Breast epithelium (tissue), 4 donors: ENCODE data around the gene ARNT2. TPM values are rescaled to one million over a fixed set of nuclear protein-coding genes. Genes with fewer than 3 reads are reported as not detected.

Experiments used
- DNase-seq, 2 donors: peaks; one replicate each; pipeline ENCODE4 v3.0.0-alpha.2; 2019; ENCODE audit warnings: low spot score in 2 of 2
- H3K27ac ChIP-seq, 2 donors: fragments of 200-600 bp; sonication (generic) in 1 of 2; one replicate each; pipeline ENCODE4 v1.5.1; 2016 to 2019; ENCODE audit warnings: mild to moderate bottlenecking in 1 of 2
- H3K27me3 ChIP-seq, 2 donors: fragments of 200-600 bp; sonication (generic) in 1 of 2; one replicate each; pipeline versions ENCODE4 v1.5.1 to v1.6.0; 2017 to 2019; ENCODE audit warnings: control low read depth in 1 of 2, mild to moderate bottlenecking in 1 of 2
- H3K36me3 ChIP-seq: fragments of 200-600 bp; one replicate; pipeline ENCODE4 v1.5.1; 2019
- H3K4me1 ChIP-seq, 2 donors: fragments of 200-600 bp; sonication (generic); one replicate each; pipeline ENCODE4 v1.5.1; 2016 to 2019; ENCODE audit warnings: control low read depth in 1 of 2
- H3K4me3 ChIP-seq, 3 donors: fragments of 200-600 bp; sonication (generic); 1 replicate in 2 of 3; 2 replicates in 1 of 3; pipeline ENCODE4 v1.5.1; 2016 to 2019; ENCODE audit warnings: mild to moderate bottlenecking in 3 of 3, moderate library complexity in 2 of 3
- H3K9me3 ChIP-seq, 2 donors: fragments of 200-600 bp; sonication (generic) in 1 of 2; one replicate each; pipeline ENCODE4 v1.5.1; 2016 to 2019; ENCODE audit warnings: control low read depth in 1 of 2
- POLR2A ChIP-seq: fragments of 450-650 bp; IDR thresholded peaks from one replicate; pipeline ENCODE4 v1.6.1; 2016; ENCODE audit warnings: antibody characterized with exemption, mild to moderate bottlenecking, moderate library complexity
- POLR2AphosphoS5 ChIP-seq, 3 donors: sonication (generic); formaldehyde crosslinking; IDR thresholded peaks; one replicate each; pipeline ENCODE4 v1.6.1; 2017; ENCODE audit warnings: antibody characterized with exemption in 3 of 3
- intact Hi-C: fragments of 100-400 bp; cut with DNase I; formaldehyde crosslinking; loops from one replicate; pipeline ENCODE4 v1.15.1; 2023; ENCODE audit warnings: low total_unique reads
- total RNA-seq, 3 donors: library from RNA; depleted of rRNA; stranded (reverse); fragments of >200 nt; gene quantifications; one replicate each; pipeline ENCODE4 v1.1.0, GENCODE V29; 2016
- TF ChIP-seq, protein P1 (sequence below), 3 donors: fragments of 450-650 bp; IDR thresholded peaks; one replicate each; pipeline ENCODE4 v1.5.1; 2016 to 2017; ENCODE audit warnings: antibody characterized with exemption in 3 of 3, mild to moderate bottlenecking in 3 of 3, moderate library complexity in 3 of 3

The ARNT2 gene
- total RNA-seq, 3 donors from 2014 or later = 5.9 to 8.5 (median 7.0) TPM

DNA sequence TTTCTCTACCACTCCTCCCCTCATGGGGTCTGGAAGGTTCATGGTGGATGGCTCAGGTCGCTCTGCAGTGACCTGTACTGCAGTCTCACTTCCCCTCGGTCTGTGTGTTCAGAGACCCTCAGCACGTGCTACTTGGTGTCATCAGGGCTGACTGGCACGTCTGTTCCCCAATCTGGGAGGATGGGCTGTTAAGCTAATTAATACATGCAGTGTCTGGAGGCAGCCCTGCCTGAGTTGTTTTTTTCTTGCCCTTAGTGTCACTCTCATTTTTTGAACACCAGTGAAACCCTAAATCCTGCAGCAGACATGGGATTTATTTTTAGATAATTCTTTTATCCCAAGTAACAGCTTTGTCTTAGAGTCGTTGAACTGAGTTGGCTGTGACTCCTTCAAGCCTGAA is 64.6 kb downstream of the ARNT2 start:
- no peak for DNase-seq
- no peak overlapping the region for H3K4me3 ChIP-seq
- intact Hi-C loops = no loop called here
- no peaks in the 10 kb centered on the region for H3K9me3 ChIP-seq
- TF ChIP-seq POLR2AphosphoS5 (IDR thresholded peaks at IDR 0.05) (no peak), POLR2A (no peak)
- TF ChIP-seq, protein P1, sequence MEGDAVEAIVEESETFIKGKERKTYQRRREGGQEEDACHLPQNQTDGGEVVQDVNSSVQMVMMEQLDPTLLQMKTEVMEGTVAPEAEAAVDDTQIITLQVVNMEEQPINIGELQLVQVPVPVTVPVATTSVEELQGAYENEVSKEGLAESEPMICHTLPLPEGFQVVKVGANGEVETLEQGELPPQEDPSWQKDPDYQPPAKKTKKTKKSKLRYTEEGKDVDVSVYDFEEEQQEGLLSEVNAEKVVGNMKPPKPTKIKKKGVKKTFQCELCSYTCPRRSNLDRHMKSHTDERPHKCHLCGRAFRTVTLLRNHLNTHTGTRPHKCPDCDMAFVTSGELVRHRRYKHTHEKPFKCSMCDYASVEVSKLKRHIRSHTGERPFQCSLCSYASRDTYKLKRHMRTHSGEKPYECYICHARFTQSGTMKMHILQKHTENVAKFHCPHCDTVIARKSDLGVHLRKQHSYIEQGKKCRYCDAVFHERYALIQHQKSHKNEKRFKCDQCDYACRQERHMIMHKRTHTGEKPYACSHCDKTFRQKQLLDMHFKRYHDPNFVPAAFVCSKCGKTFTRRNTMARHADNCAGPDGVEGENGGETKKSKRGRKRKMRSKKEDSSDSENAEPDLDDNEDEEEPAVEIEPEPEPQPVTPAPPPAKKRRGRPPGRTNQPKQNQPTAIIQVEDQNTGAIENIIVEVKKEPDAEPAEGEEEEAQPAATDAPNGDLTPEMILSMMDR (IDR thresholded peaks at IDR 0.05) = no peak
- no peak overlapping the region for H3K27ac ChIP-seq
- no peaks in the 10 kb centered on the region for H3K4me1 ChIP-seq
- H3K27me3 ChIP-seq = no peaks in the 10 kb centered on the region
- no peaks in the 10 kb centered on the region for H3K36me3 ChIP-seq

DNA sequence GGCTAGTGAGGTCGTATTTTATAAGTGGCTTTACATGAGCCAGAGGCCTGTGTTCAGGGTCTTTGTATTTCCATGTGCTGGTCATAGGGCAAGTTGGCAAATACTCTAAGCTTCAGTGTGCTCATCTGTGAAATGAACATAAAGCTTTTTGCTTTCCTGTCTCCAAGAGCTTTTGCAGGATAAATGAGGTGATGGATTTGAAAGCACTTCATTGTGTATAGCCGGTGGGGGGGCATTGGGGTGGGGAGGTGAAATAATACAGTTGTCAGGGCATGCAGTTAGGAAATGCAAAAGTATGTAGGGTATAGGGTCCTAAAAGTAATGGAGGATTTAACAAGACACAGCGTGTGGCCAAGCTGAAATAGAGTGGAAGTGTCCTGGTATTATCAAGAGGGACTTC is 67.7 kb downstream of the ARNT2 start:
- DNase-seq = no peak
- no peak overlapping the region for H3K4me3 ChIP-seq
- H3K27me3 ChIP-seq = no peaks in the 10 kb centered on the region
- no peaks in the 10 kb centered on the region for H3K36me3 ChIP-seq
- intact Hi-C loops = no loop called here
- H3K9me3 ChIP-seq = peaks cover 0 to 6% of the 10 kb centered on the region in 2 donors
- H3K4me1 ChIP-seq = no peaks in the 10 kb centered on the region
- no peak for TF ChIP-seq POLR2AphosphoS5 (IDR thresholded peaks at IDR 0.05)
- TF ChIP-seq POLR2A = no peak
- TF ChIP-seq, protein P1 (IDR thresholded peaks at IDR 0.05) = no peak
- H3K27ac ChIP-seq = no peak overlapping the region

DNA sequence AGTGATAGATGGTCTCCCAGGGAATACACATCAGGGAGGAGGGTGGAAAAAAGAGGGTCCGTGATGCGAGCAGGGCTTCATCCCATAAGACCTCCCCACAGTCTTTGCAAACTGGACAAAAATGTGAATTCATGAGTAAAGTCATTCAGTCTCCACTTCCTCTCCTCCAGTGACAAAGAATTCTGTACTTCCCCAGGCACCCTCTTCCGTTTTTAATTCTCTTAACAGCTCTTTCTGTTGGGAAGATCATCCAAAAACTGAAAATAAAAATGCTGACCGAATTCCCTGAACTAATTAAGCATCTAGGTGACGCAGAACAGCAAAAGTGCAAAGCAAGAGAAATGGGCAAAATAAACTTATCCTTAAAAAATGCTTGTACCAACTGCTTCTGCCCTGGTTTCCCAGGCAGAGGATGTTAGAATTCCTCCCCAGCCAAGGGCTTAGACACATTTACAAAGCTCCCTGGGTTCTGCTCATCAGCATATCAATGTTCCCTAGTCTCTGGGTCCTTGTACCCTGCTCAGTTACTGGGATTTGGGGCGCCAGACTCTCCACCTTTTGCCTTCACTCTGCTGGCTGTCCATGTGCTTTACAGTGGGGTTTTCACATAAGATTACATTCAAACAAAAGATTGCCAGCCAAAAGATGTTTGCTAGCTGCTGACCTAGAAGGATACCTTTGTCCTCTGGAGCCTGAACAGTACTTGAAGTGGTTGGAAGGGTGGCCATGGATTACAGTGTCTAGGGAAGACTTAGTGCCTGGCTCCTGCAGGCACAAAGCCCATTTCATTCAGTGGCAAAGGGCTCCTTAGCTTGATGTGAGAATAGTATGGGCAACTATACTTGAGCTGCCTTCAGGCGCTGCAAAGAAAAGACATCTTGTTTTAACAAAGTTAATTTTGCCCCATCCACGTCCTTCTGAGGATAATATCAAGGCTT is 69.4 kb downstream of the ARNT2 start:
- TF ChIP-seq, protein P1 (IDR thresholded peaks at IDR 0.05) = no peak
- TF ChIP-seq POLR2A = no peak
- no peak for TF ChIP-seq POLR2AphosphoS5 (IDR thresholded peaks at IDR 0.05)
- H3K27ac ChIP-seq = no peak overlapping the region
- DNase-seq = no peak
- peaks cover 0 to 6% of the 10 kb centered on the region in 2 donors for H3K9me3 ChIP-seq
- no peak overlapping the region for H3K4me3 ChIP-seq
- intact Hi-C loops = no loop called here
- no peaks in the 10 kb centered on the region for H3K4me1 ChIP-seq
- no peaks in the 10 kb centered on the region for H3K36me3 ChIP-seq
- H3K27me3 ChIP-seq = no peaks in the 10 kb centered on the region

DNA sequence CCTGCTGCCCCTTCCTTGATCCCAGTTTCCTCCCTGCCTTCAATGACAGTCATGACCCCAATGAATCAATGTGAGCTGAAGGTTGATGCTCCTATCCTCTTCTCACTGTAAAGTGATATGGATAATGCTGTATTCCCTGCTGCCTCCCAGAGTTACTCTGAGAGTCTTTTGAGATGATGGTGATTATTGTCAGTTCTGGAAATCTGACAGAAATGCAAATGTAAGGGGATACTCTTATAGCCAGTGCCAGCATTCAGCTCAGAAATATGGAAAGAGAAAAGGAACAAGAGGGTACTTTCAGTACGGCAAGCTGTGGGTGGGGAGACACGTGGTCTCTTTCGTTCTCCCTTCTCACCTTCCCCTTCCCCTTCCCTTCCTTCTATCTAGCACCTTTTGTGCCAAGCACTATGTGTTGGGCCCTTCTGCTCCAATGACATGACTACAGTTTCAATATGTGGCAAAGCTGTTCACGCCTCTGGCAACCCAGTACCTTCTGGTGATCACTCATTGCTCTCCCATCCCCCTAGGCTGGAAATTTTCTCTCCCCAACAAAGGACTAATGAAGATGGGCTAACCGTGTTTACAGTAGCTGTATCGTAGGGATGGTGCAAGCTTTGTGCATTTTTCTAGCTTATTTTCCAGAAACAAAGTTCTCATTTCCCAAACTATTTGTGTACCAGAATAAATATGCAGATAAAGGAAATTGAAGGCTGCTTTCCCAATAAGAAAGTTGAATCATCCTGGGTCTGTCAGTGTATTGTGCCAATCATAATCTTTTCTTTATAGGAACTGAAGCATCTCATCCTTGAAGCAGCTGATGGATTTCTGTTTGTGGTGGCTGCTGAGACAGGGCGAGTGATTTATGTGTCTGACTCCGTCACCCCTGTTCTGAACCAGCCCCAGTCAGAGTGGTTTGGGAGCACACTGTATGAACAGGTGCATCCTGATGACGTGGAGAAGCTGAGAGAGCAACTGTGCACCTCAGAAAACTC is 70.3 kb downstream of the ARNT2 start:
- no peaks in the 10 kb centered on the region for H3K36me3 ChIP-seq
- H3K4me1 ChIP-seq = no peaks in the 10 kb centered on the region
- no peak overlapping the region for H3K27ac ChIP-seq
- DNase-seq = no peak
- H3K27me3 ChIP-seq = no peaks in the 10 kb centered on the region
- no peak overlapping the region for H3K4me3 ChIP-seq
- H3K9me3 ChIP-seq = peaks cover 0 to 6% of the 10 kb centered on the region in 2 donors
- no peak for TF ChIP-seq POLR2A
- TF ChIP-seq, protein P1 (IDR thresholded peaks at IDR 0.05) = no peak
- no peak for TF ChIP-seq POLR2AphosphoS5 (IDR thresholded peaks at IDR 0.05)
- intact Hi-C loops = no loop called here
